Fibroblast of mammary gland (primary cell): ENCODE results near the gene MTUS2.

Experiments
- DNase-seq: peaks from one replicate; pipeline ENCODE4 v3.0.0-alpha.2; 2010; ENCODE audit warnings: low read depth
- H3K4me3 ChIP-seq: 2 replicates; pipeline ENCODE4 v1.5.1; 2011; ENCODE audit warnings: low read depth, mild to moderate bottlenecking, low read length, moderate library complexity; ENCODE audit not compliant: control insufficient read depth
- TF ChIP-seq, protein P1 (sequence below): conservative IDR thresholded peaks from 2 replicates; pipeline ENCODE4 v1.5.1; 2011; ENCODE audit warnings: low read depth, low read length, inconsistent platforms; ENCODE audit not compliant: control insufficient read depth, insufficient read depth

Gene MTUS2

DNA sequence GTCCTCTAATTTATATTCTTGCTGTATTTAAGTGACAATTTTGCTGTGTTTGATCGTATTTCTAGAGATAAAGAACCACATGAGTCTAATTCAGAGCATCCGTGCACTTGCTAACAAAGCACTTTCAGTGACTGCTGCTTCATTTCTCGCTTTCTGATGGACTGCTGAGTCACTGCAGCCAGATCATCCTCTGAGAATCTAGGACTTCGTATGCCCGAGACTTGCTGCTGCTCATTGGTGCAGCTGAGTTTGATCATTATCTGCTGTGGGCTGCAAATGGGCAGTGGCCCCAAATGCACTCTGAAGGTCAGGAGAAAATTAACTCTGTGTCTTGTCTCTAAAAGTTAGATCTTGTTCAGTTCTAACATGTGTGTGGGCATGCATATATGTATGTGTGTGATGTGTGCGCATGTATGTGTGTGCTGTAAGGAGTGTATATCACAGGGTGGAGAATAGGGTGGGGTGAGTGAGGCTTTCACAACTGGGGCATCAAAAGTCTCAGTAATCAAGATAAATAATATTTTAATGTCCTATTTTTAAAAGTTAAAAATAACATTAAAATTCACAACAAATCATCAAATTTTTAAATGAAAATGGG lies 342.6 kb downstream of the MTUS2 start:
- DNase-seq, result no peak
- TF ChIP-seq, protein P1, sequence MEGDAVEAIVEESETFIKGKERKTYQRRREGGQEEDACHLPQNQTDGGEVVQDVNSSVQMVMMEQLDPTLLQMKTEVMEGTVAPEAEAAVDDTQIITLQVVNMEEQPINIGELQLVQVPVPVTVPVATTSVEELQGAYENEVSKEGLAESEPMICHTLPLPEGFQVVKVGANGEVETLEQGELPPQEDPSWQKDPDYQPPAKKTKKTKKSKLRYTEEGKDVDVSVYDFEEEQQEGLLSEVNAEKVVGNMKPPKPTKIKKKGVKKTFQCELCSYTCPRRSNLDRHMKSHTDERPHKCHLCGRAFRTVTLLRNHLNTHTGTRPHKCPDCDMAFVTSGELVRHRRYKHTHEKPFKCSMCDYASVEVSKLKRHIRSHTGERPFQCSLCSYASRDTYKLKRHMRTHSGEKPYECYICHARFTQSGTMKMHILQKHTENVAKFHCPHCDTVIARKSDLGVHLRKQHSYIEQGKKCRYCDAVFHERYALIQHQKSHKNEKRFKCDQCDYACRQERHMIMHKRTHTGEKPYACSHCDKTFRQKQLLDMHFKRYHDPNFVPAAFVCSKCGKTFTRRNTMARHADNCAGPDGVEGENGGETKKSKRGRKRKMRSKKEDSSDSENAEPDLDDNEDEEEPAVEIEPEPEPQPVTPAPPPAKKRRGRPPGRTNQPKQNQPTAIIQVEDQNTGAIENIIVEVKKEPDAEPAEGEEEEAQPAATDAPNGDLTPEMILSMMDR, result no peak
- H3K4me3 ChIP-seq, result no peak overlapping the region

DNA sequence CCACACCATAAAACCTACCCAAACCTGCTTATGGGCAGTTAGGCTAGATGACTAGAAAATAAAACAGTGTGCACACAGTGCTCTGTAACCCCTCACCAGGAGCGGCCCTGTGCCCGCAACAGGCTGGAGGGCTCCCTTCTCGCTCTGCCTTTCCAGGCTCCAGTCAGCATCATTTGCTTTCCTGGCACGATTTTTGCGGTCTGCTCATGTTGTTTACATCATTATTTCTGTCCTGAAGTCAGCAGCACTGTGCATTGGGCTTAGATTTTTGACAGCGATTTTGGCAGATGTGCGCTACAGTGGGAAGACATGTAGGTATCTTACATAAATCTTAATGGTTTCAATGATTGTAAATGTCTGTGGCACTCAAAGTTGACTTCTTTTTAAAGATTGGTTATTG lies 344.0 kb downstream of the MTUS2 start:
- TF ChIP-seq, protein P1, result no peak
- no peak for DNase-seq
- no peak overlapping the region for H3K4me3 ChIP-seq

DNA sequence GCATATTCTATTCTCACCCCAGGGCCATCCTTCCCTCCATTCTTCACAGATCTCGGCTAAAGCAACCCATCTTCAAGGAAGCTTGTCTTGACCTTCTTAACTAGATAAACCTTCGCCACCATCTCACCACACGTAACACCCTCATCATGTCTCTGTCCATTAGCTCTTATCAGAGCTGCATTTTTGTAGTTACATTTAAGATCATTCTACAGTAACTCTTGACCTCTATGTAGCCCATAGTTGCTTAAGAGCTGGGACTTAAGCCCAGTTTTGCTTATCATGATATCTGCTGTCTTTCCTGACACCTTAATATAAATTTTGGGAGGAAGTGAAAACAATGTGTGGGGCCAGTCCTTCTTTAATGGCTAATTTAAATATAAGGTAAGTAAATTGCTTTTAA lies 345.1 kb downstream of the MTUS2 start:
- H3K4me3 ChIP-seq, result no peak overlapping the region
- DNase-seq, result no peak
- TF ChIP-seq, protein P1, result no peak

DNA sequence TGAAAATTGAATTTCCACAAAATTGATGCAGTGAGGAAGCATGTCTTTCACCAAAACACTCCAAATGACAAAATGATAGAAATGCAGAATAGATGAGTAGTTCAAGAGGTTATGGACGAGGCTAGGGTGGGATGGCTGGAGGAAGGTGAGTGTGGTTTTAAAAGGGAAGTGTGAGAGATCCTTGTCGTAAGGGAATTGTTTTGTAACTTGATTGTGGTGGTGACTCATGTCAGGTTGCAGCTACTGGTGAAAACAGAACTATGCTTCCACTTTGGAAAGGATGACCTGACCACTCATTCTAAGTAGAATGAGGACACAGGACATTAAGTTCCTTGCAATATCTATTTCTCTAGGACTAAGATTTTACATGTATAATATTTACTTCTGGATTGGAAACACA lies 345.7 kb downstream of the MTUS2 start:
- peak; percentile 1 for DNase-seq
- H3K4me3 ChIP-seq, result no peak overlapping the region
- TF ChIP-seq, protein P1, result no peak

DNA sequence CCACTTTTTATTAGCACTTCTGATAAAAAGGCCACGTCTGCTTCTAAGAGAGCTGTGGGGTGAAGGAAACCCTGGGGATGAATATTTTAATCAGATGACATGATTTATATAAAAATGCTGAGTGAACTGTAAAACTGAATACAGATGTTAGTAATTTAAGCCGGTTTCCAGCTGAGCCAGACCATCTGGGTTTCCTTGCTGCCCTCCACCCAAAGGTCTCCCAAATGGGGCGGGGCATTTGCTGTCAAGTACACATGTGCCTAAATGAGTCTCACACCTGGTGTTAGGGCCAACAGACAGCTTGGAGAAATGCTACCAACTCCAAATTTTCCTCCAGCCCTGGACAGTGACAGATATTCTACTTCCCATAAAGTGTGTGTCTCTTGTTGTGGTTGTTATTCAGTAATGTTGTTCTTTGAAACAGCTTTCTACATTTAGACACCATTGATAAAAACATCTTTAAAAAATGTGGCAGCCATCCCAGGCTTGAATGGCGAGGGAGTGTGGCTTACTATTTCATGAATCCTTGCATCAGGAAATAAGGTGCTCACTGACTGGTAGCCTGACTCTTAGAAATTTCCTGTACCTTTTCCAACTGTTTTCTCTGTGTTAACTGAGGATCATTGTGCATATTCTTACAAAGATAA lies 350.4 kb downstream of the MTUS2 start:
- TF ChIP-seq, protein P1, result no peak
- H3K4me3 ChIP-seq, result no peak overlapping the region
- no peak for DNase-seq

DNA sequence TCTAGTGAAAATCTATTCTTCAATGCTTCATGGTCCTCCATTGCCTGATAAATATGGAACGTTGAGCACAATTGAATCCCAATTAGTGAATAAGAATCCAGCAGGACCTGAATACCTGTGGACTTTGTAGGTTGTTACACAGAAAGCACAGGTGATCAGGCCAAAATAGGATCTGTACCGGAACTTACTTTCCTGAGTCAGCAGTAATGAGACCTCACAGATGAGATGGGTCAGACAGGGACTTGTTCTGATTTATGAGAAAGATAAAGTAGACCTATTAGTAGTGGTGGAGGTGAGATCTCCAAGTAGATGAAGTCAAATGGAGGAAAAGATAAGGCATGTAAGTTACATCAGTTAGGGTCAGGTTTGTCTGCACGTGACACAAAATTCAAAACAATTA lies 351.1 kb downstream of the MTUS2 start:
- no peak for DNase-seq
- TF ChIP-seq, protein P1, result no peak
- H3K4me3 ChIP-seq, result no peak overlapping the region

DNA sequence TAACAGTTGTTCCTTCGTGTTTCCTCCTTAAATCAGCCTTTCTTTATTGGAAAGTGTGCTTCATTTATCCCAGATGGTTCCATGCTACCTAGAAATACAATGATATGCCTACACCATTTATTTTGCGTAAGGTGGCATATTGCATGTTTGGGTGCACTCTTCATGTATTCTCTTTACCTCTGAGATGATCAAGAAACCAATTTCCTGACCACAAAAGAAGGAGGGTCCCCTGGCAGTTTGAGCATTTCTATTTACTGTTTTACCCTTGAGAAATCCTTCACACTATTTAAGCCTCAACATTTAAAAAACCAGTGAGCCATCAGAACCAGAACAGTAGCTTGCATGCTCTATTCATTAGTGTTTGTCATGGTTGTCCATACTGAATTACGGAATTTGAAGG lies 354.0 kb downstream of the MTUS2 start:
- TF ChIP-seq, protein P1, result no peak
- no peak overlapping the region for H3K4me3 ChIP-seq
- DNase-seq, result no peak
